Activated T-helper 2 cell treated with anti-CD3 and anti-CD28 coated beads, Interferon-gamma antibody, Interleukin-2, Interleukin-4, amounts not matched to agents 10 μg/mL and 5 μg/mL and 100 μg/mL, durations not matched to agents 14 hours and 24 hours and 36 hours (primary cell): Measurements from ENCODE around the gene JMJD1C. TPM values are rescaled to one million over a fixed set of nuclear protein-coding genes. Genes with fewer than 3 reads are reported as not detected.
"Not testable (repeated sequence)": the region's sequence is repeated elsewhere in the genome, so short reads cannot be mapped to it uniquely, and the experiment has no call there.

Experiments
- DNase-seq: peaks from one replicate; pipeline ENCODE4 v3.0.0; 2021; ENCODE audit warnings: low spot score
- H3K27ac Mint-ChIP-seq: one replicate; pipeline ENCODE4 v1.8.0; 2021; ENCODE audit warnings: mixed read lengths
- H3K27me3 Mint-ChIP-seq: one replicate; pipeline ENCODE4 v1.8.0; 2021; ENCODE audit warnings: low read depth, mixed read lengths
- H3K36me3 Mint-ChIP-seq: one replicate; pipeline ENCODE4 v1.8.0; 2021; ENCODE audit warnings: low read depth, mixed read lengths
- H3K4me1 Mint-ChIP-seq: one replicate; pipeline ENCODE4 v1.8.0; 2021; ENCODE audit warnings: low read depth, mixed read lengths
- H3K4me3 Mint-ChIP-seq: one replicate; pipeline ENCODE4 v1.8.0; 2021; ENCODE audit warnings: low read depth, mild to moderate bottlenecking, moderate library complexity, mixed read lengths
- H3K9me3 Mint-ChIP-seq: one replicate; pipeline ENCODE4 v1.8.0; 2021; ENCODE audit warnings: mixed read lengths
- intact Hi-C: fragments of 100-400 bp; cut with micrococcal nuclease; formaldehyde crosslinking; loops from one replicate; pipeline ENCODE4 v1.15.1; 2023
- total RNA-seq: library from RNA; stranded (reverse); gene quantifications from 2 replicates; pipeline ENCODE4 v1.2.3, GENCODE V29; 2022

JMJD1C gene
- total RNA-seq, 1 donor from 2014 or later: 35.2 TPM

- no peaks in the 10 kb centered on the region for H3K27me3 Mint-ChIP-seq
- no peak overlapping the region for H3K27ac Mint-ChIP-seq
- H3K9me3 Mint-ChIP-seq: no peaks in the 10 kb centered on the region
- H3K36me3 Mint-ChIP-seq: no peaks in the 10 kb centered on the region
- no peaks in the 10 kb centered on the region for H3K4me1 Mint-ChIP-seq
- DNase-seq: no peak
- intact Hi-C loops: no loop called here
- H3K4me3 Mint-ChIP-seq: no peak overlapping the region
Measured at GRCh38 chr10:63313066-63313717, 152.6 kb downstream of the JMJD1C start.

GRCh38 chr10:63308628-63309027 lies 157.1 kb downstream of the JMJD1C start:
- Mint-ChIP-seq H3K27me3 (no peaks in the 10 kb centered on the region), H3K36me3 (no peaks in the 10 kb centered on the region), H3K4me3 (no peak overlapping the region), H3K9me3 (no peaks in the 10 kb centered on the region), H3K27ac (no peak overlapping the region), H3K4me1 (no peaks in the 10 kb centered on the region)
- intact Hi-C loops: no loop called here
- DNase-seq: no peak

GRCh38 chr10:63304146-63304545 lies 161.6 kb downstream of the JMJD1C start:
- DNase-seq: no peak
- no peak overlapping the region for H3K27ac Mint-ChIP-seq
- intact Hi-C loops: no loop called here
- H3K4me1 Mint-ChIP-seq: no peaks in the 10 kb centered on the region
- no peaks in the 10 kb centered on the region for H3K9me3 Mint-ChIP-seq
- H3K27me3 Mint-ChIP-seq: no peaks in the 10 kb centered on the region
- no peak overlapping the region for H3K4me3 Mint-ChIP-seq
- H3K36me3 Mint-ChIP-seq: no peaks in the 10 kb centered on the region

- H3K36me3 Mint-ChIP-seq: no peaks in the 10 kb centered on the region
- H3K9me3 Mint-ChIP-seq: no peaks in the 10 kb centered on the region
- no peaks in the 10 kb centered on the region for H3K27me3 Mint-ChIP-seq
- H3K27ac Mint-ChIP-seq: no peak overlapping the region
- no peak overlapping the region for H3K4me3 Mint-ChIP-seq
- DNase-seq: no peak
- no peaks in the 10 kb centered on the region for H3K4me1 Mint-ChIP-seq
- intact Hi-C loops: no loop called here
Measured at GRCh38 chr10:63300801-63301200, 165.0 kb downstream of the JMJD1C start.

GRCh38 chr10:63297941-63298340 lies 167.8 kb downstream of the JMJD1C start:
- Mint-ChIP-seq H3K4me3 (no peak overlapping the region), H3K36me3 (no peaks in the 10 kb centered on the region), H3K27me3 (no peaks in the 10 kb centered on the region), H3K9me3 (no peaks in the 10 kb centered on the region), H3K27ac (no peak overlapping the region), H3K4me1 (no peaks in the 10 kb centered on the region)
- intact Hi-C loops: no loop called here
- DNase-seq: no peak

GRCh38 chr10:63294781-63295180 lies 171.0 kb downstream of the JMJD1C start:
- no peaks in the 10 kb centered on the region for H3K36me3 Mint-ChIP-seq
- no peaks in the 10 kb centered on the region for H3K4me1 Mint-ChIP-seq
- H3K9me3 Mint-ChIP-seq: no peaks in the 10 kb centered on the region
- DNase-seq: no peak
- H3K27ac Mint-ChIP-seq: no peak overlapping the region
- H3K27me3 Mint-ChIP-seq: no peaks in the 10 kb centered on the region
- intact Hi-C loops: no loop called here
- no peak overlapping the region for H3K4me3 Mint-ChIP-seq

- DNase-seq, intact Hi-C loops, H3K4me1 Mint-ChIP-seq, H3K27me3 Mint-ChIP-seq, H3K36me3 Mint-ChIP-seq, H3K4me3 Mint-ChIP-seq, H3K27ac Mint-ChIP-seq, H3K9me3 Mint-ChIP-seq: not testable (repeated sequence)
Measured at GRCh38 chr10:63292847-63293246, 172.9 kb downstream of the JMJD1C start.

GRCh38 chr10:63288170-63288569 lies 177.6 kb downstream of the JMJD1C start:
- H3K9me3 Mint-ChIP-seq: no peaks in the 10 kb centered on the region
- H3K4me1 Mint-ChIP-seq: peaks cover 5% of the 10 kb centered on the region
- no peaks in the 10 kb centered on the region for H3K36me3 Mint-ChIP-seq
- H3K27me3 Mint-ChIP-seq: no peaks in the 10 kb centered on the region
- intact Hi-C loops: no loop called here
- no peak for DNase-seq
- no peak overlapping the region for H3K4me3 Mint-ChIP-seq
- H3K27ac Mint-ChIP-seq: no peak overlapping the region

- intact Hi-C loops: no loop called here
- no peak overlapping the region for H3K4me3 Mint-ChIP-seq
- peaks cover 5% of the 10 kb centered on the region for H3K4me1 Mint-ChIP-seq
- no peaks in the 10 kb centered on the region for H3K36me3 Mint-ChIP-seq
- no peaks in the 10 kb centered on the region for H3K27me3 Mint-ChIP-seq
- DNase-seq: no peak
- H3K27ac Mint-ChIP-seq: no peak overlapping the region
- no peaks in the 10 kb centered on the region for H3K9me3 Mint-ChIP-seq
Measured at GRCh38 chr10:63286754-63287264, 179.0 kb downstream of the JMJD1C start.

GRCh38 chr10:63286340-63286739 lies 179.4 kb downstream of the JMJD1C start:
- H3K9me3 Mint-ChIP-seq: no peaks in the 10 kb centered on the region
- H3K4me3 Mint-ChIP-seq: no peak overlapping the region
- DNase-seq: no peak
- H3K27me3 Mint-ChIP-seq: no peaks in the 10 kb centered on the region
- H3K4me1 Mint-ChIP-seq: peaks cover 5% of the 10 kb centered on the region
- intact Hi-C loops: no loop called here
- H3K36me3 Mint-ChIP-seq: no peaks in the 10 kb centered on the region
- H3K27ac Mint-ChIP-seq: no peak overlapping the region

- H3K4me1 Mint-ChIP-seq, H3K27ac Mint-ChIP-seq, H3K27me3 Mint-ChIP-seq, H3K9me3 Mint-ChIP-seq, intact Hi-C loops, DNase-seq, H3K36me3 Mint-ChIP-seq, H3K4me3 Mint-ChIP-seq: not testable (repeated sequence)
Measured at GRCh38 chr10:63283901-63284300, 181.9 kb downstream of the JMJD1C start.

GRCh38 chr10:63283093-63283492 lies 182.7 kb downstream of the JMJD1C start:
- no peak overlapping the region for H3K4me3 Mint-ChIP-seq
- no peaks in the 10 kb centered on the region for H3K36me3 Mint-ChIP-seq
- no peaks in the 10 kb centered on the region for H3K9me3 Mint-ChIP-seq
- no peaks in the 10 kb centered on the region for H3K27me3 Mint-ChIP-seq
- no peak overlapping the region for H3K27ac Mint-ChIP-seq
- intact Hi-C loops: no loop called here
- H3K4me1 Mint-ChIP-seq: peaks cover 5% of the 10 kb centered on the region
- DNase-seq: no peak

GRCh38 chr10:63281967-63282366 lies 183.8 kb downstream of the JMJD1C start:
- Mint-ChIP-seq H3K27ac (no peak overlapping the region), H3K9me3 (no peaks in the 10 kb centered on the region), H3K27me3 (no peaks in the 10 kb centered on the region), H3K4me1 (peaks cover 5% of the 10 kb centered on the region), H3K4me3 (no peak overlapping the region), H3K36me3 (no peaks in the 10 kb centered on the region)
- no peak for DNase-seq
- intact Hi-C loops: no loop called here

- Mint-ChIP-seq H3K9me3 (no peaks in the 10 kb centered on the region), H3K36me3 (no peaks in the 10 kb centered on the region), H3K27me3 (no peaks in the 10 kb centered on the region), H3K4me3 (no peak overlapping the region), H3K27ac (no peak overlapping the region), H3K4me1 (peaks cover 5% of the 10 kb centered on the region)
- intact Hi-C loops: no loop called here
- DNase-seq: no peak
Measured at GRCh38 chr10:63280386-63280785, 185.4 kb downstream of the JMJD1C start.
